ENCODE measurements around the gene TYMP. TPM values are rescaled to one million over a fixed set of nuclear protein-coding genes. Genes with fewer than 3 reads are reported as not detected.

TYMP gene
- total RNA-seq, 1 experiment from 2014 or later = 56.0 TPM

GRCh38 chr22:50572965-50573364 lies 43.2 kb upstream of the TYMP start:
- DNase-seq (ENCODE audit: low read depth, low spot score) = no peak
- in situ Hi-C loops (cut with HindIII; ENCODE audit: low pct_unique_long_range_greater_than_20kb, low sequenced_read_pairs) (no loop called here), intact Hi-C loops (cut with micrococcal nuclease; ENCODE audit: unreplicated experiment) (no loop called here)
- no peaks in the 10 kb centered on the region for H3K36me3 ChIP-seq (ENCODE audit: control insufficient read depth, insufficient read depth, low read length)
- H3K4me3 ChIP-seq (ENCODE audit: low read depth in 2 of 2, low read length in 2 of 2) = no peak overlapping the region
- no peaks in the 10 kb centered on the region for H3K9me3 ChIP-seq (ENCODE audit: control insufficient read depth, insufficient read depth, low read depth, low read length)
- POLR2A ChIA-PET = no interaction called here
- H3K27me3 ChIP-seq (ENCODE audit: control insufficient read depth, insufficient read depth, low read length) = no peaks in the 10 kb centered on the region
- no peak overlapping the region for H3K27ac ChIP-seq (ENCODE audit: low read length)
- no TSS peak for BruUV-seq (replicated peaks)
- no peak for ATAC-seq
- CTCF ChIA-PET = interaction anchor here (0.5 kb wide), 1 partner anchor 59 kb away, joined by 3 read pairs; no protein-coding TSS in a partner anchor
- no peak for TF ChIP-seq SIN3A (IDR thresholded peaks at IDR 0.05; ENCODE audit: borderline replicate concordance, insufficient read depth, low read depth, low read length)
- no peak for TF ChIP-seq REST (IDR thresholded peaks at IDR 0.05; ENCODE audit: insufficient read depth in 1 of 2, low read depth in 2 of 2, low read length in 1 of 2)
- TF ChIP-seq TCF7L2 (IDR thresholded peaks at IDR 0.05; ENCODE audit: low read depth, low read length) = no peak
- TF ChIP-seq CTCF (IDR thresholded peaks at IDR 0.05) = no peak
- TF ChIP-seq POLR2AphosphoS5 (IDR thresholded peaks at IDR 0.05; ENCODE audit: low read depth, low read length) = no peak
- H3K4me1 ChIP-seq (ENCODE audit: control insufficient read depth, insufficient read depth, low read length) = no peaks in the 10 kb centered on the region

DNA sequence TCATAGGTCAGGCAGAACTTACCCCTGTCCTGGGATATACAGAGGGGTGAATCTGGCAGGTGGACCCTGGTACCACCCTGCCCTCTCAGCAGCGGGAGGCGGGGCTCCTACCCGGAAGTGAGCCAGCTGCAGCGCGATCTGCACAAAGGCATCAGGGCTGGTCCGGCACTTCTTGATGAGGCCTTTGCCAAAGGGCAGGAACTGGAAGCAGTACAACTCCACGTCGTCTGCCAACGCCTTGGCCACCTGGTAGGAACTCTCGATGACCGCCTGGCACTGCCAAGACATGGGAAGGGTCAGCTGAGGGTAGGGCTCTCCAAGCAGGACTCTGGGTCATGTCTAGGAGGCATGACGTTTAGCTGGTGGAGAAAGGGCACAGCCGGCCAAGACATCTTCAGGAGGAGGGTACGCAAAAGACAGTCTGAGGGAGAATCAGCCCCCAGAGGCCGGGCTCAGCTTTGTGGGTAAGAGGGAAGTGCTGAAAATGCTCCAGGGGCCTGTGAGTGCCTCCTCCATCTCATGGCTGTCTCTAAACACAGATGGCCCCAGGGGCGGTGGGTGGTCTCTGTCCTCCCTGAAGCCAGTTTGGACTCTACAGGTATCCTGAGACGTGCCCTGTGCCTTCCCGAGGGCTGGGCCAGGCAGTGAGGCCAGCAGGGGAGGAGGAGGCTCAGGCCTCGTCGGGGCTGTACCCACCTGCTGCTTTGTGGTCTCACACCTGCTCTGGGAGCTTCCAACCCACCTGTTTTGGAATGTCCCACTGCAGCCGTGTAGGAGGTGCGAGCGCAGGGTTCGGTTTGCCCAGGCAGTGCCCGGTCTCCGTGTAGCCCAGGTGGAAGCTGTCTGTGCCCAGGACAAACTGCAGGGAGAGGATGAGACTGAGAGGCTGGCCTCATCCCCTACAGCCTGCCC lies 41.7 kb upstream of the TYMP start:
- TF ChIP-seq SIN3A (IDR thresholded peaks at IDR 0.05; ENCODE audit: borderline replicate concordance, insufficient read depth, low read depth, low read length) (no peak), CTCF (IDR thresholded peaks at IDR 0.05) (no peak), REST (IDR thresholded peaks at IDR 0.05; ENCODE audit: insufficient read depth in 1 of 2, low read depth in 2 of 2, low read length in 1 of 2) (no peak), TCF7L2 (IDR thresholded peaks at IDR 0.05; ENCODE audit: low read depth, low read length) (no peak), POLR2AphosphoS5 (IDR thresholded peaks at IDR 0.05; ENCODE audit: low read depth, low read length) (no peak)
- BruUV-seq (replicated peaks) = no TSS peak
- Histone ChIP-seq H3K9me3 (ENCODE audit: control insufficient read depth, insufficient read depth, low read depth, low read length) (no peaks in the 10 kb centered on the region), H3K27me3 (ENCODE audit: control insufficient read depth, insufficient read depth, low read length) (no peaks in the 10 kb centered on the region), H3K27ac (ENCODE audit: low read length) (no peak overlapping the region), H3K4me1 (ENCODE audit: control insufficient read depth, insufficient read depth, low read length) (no peaks in the 10 kb centered on the region), H3K36me3 (ENCODE audit: control insufficient read depth, insufficient read depth, low read length) (no peaks in the 10 kb centered on the region), H3K4me3 (ENCODE audit: low read depth in 2 of 2, low read length in 2 of 2) (no peak overlapping the region)
- in situ Hi-C loops (cut with HindIII; ENCODE audit: low pct_unique_long_range_greater_than_20kb, low sequenced_read_pairs) (no loop called here), intact Hi-C loops (cut with micrococcal nuclease; ENCODE audit: unreplicated experiment) (no loop called here)
- ChIA-PET CTCF (no interaction called here), POLR2A (no interaction called here)
- DNase-seq (ENCODE audit: low read depth, low spot score) (no peak), ATAC-seq (no peak)
